Neural cell (in vitro differentiated cells): Measurements from ENCODE around the gene PSD2. TPM values are rescaled to one million over a fixed set of nuclear protein-coding genes. Genes with fewer than 3 reads are reported as not detected.

Experiments used
- H2AFZ ChIP-seq: fragments of 200-600, 300-800 bp; sonication (generic), shearing (Covaris generic); 2 replicates; pipeline ENCODE4 v1.6.0; 2014; ENCODE audit warnings: low read depth, mild to moderate bottlenecking, antibody characterized with exemption, low read length, moderate library complexity
- H3F3A ChIP-seq: fragments of 200-600 bp; shearing (Covaris generic); 2 replicates; pipeline ENCODE4 v1.6.1; 2016; ENCODE audit warnings: mild to moderate bottlenecking, moderate library complexity, mixed read lengths, antibody characterized with exemption, low read length; ENCODE audit not compliant: insufficient read depth, poor library complexity, severe bottlenecking
- H3K27ac ChIP-seq: fragments of 200-600, 300-800 bp; sonication (generic), shearing (Covaris generic); 2 replicates; pipeline ENCODE4 v1.5.1; 2014; ENCODE audit warnings: mild to moderate bottlenecking, low read length, moderate library complexity
- H3K27me3 ChIP-seq: fragments of 300-800, 200-600 bp; sonication (generic), shearing (Covaris generic); 2 replicates; pipeline ENCODE4 v1.6.0; 2014; ENCODE audit warnings: mild to moderate bottlenecking, low read depth, low read length, moderate library complexity; ENCODE audit not compliant: insufficient read depth
- H3K36me3 ChIP-seq: fragments of 300-800, 200-600 bp; sonication (generic), shearing (Covaris generic); 2 replicates; pipeline ENCODE4 v1.5.1; 2014; ENCODE audit warnings: mild to moderate bottlenecking, antibody characterized with exemption, low read length, moderate library complexity; ENCODE audit not compliant: insufficient read depth
- H3K4me2 ChIP-seq: fragments of 300-800, 200-600 bp; sonication (generic), shearing (Covaris generic); 2 replicates; pipeline ENCODE4 v1.6.0; 2014; ENCODE audit warnings: mild to moderate bottlenecking, low read length
- H3K4me3 ChIP-seq: fragments of 300-800, 200-600 bp; sonication (generic), shearing (Covaris generic); 2 replicates; pipeline ENCODE4 v1.5.1; 2014; ENCODE audit warnings: mild to moderate bottlenecking, low read length, moderate library complexity
- H3K79me2 ChIP-seq: fragments of 200-600 bp; shearing (Covaris generic); replicated peaks from 2 replicates; pipeline ENCODE4 v1.6.0; 2014; ENCODE audit warnings: mild to moderate bottlenecking, low read length, moderate library complexity; ENCODE audit not compliant: insufficient read depth
- H3K9ac ChIP-seq: fragments of 300-800, 200-600 bp; sonication (generic), shearing (Covaris generic); 2 replicates; pipeline ENCODE4 v1.6.1; 2016; ENCODE audit warnings: mild to moderate bottlenecking, low read length, mixed read lengths
- H3K9me2 ChIP-seq: fragments of 200-600 bp; shearing (Covaris generic); 2 replicates; pipeline ENCODE4 v1.6.1; 2016; ENCODE audit warnings: mild to moderate bottlenecking, low read length, mixed read lengths; ENCODE audit not compliant: insufficient read depth
- H3K9me3 ChIP-seq: fragments of 200-600, 300-800 bp; sonication (generic), shearing (Covaris generic); 2 replicates; pipeline ENCODE4 v1.6.1; 2016; ENCODE audit warnings: mild to moderate bottlenecking, mixed run types, low read length, moderate library complexity, mixed read lengths
- H4K20me1 ChIP-seq: fragments of 200-600 bp; shearing (Covaris generic); 2 replicates; pipeline ENCODE4 v1.6.1; 2016; ENCODE audit warnings: mild to moderate bottlenecking, mixed run types; ENCODE audit not compliant: insufficient read depth
- CTCF ChIP-seq: fragments of 450-650 bp; IDR thresholded peaks from 2 replicates; pipeline ENCODE4 v1.5.1; 2014; ENCODE audit warnings: antibody characterized with exemption, mild to moderate bottlenecking, moderate library complexity; ENCODE audit not compliant: poor library complexity, severe bottlenecking
- EP300 ChIP-seq: fragments of 450-650 bp; conservative IDR thresholded peaks from 2 replicates; pipeline ENCODE4 v1.6.1; 2014; ENCODE audit warnings: antibody characterized with exemption, mild to moderate bottlenecking, moderate library complexity; ENCODE audit not compliant: poor library complexity, severe bottlenecking
- EZH2 ChIP-seq: fragments of 200-600, 300-800 bp; shearing (Covaris generic), sonication (generic); IDR thresholded peaks from 2 replicates; pipeline ENCODE4 v1.6.1; 2014; ENCODE audit warnings: antibody characterized with exemption, low read length, borderline replicate concordance, mild to moderate bottlenecking; ENCODE audit not compliant: insufficient read depth, poor library complexity, severe bottlenecking
- MXI1 ChIP-seq: fragments of 450-650 bp; conservative IDR thresholded peaks from 2 replicates; pipeline ENCODE4 v1.6.1; 2014; ENCODE audit warnings: antibody characterized with exemption, mild to moderate bottlenecking; ENCODE audit not compliant: poor library complexity, severe bottlenecking
- RAD21 ChIP-seq: fragments of 450-650 bp; conservative IDR thresholded peaks from 2 replicates; pipeline ENCODE4 v1.6.1; 2014; ENCODE audit warnings: antibody characterized with exemption, mild to moderate bottlenecking, moderate library complexity
- SMC3 ChIP-seq: fragments of 450-650 bp; conservative IDR thresholded peaks from 2 replicates; pipeline ENCODE4 v1.6.1; 2014; ENCODE audit warnings: antibody characterized with exemption, mild to moderate bottlenecking, moderate library complexity; ENCODE audit not compliant: poor library complexity
- TAF1 ChIP-seq: IDR thresholded peaks from 2 replicates; pipeline ENCODE4 v1.6.1; 2012; ENCODE audit warnings: low read depth
- polyA plus RNA-seq: library from polyadenylated mRNA; depleted of rRNA; stranded (reverse); fragments of >200 nt; gene quantifications from 2 replicates; pipeline ENCODE4 v1.2.3, GENCODE V29; 2014
- TF ChIP-seq, protein P1 (sequence below): IDR thresholded peaks from 2 replicates; pipeline ENCODE4 v1.6.1; 2012; ENCODE audit warnings: borderline replicate concordance

PSD2 gene
- polyA plus RNA-seq, 1 donor from 2014 or later, result 33.4 TPM

DNA sequence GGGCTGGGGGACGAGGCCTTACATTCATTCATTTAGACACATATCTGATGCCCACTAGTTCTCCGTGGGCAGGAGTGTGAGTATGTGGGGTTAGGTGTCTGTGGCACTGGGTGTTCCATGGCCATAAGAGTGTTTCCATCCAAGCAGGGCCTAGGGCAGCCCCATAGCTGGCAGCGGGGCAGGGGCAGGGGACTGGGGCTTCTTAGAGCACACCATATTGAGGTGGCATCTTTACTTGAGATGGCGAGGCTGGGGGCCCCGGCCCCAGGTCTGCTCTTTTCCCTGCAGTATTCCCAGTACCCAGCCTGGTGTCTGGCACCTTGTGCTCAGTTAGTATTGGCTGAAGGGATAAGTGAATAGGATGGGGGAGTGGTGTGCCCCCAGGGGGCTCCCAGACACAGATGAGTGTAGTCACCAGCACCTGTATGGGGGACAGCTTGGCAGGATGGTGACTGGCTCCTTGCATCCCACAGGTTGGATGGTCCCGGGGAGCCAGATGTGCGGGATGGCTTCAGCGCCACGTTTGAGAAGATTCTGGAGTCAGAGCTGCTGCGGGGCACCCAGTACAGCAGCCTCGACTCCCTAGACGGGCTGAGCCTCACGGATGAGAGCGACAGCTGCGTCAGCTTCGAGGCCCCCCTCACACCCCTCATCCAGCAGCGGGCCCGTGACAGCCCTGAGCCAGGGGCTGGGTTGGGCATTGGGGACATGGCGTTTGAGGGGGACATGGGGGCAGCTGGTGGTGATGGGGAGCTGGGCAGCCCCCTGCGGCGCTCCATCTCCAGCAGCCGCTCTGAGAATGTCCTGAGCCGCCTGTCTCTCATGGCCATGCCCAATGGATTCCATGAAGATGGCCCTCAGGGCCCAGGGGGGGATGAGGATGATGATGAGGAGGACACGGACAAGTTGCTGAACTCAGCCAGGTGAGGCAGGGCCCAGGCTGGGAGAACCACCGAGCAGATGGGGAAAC lies 17.5 kb downstream of the PSD2 start:
- no peaks in the 10 kb centered on the region for H3K9me3 ChIP-seq

GRCh38 chr5:139814191-139814601 lies 18.6 kb downstream of the PSD2 start:
- no peaks in the 10 kb centered on the region for H4K20me1 ChIP-seq
- no peaks in the 10 kb centered on the region for H3F3A ChIP-seq
- H3K4me3 ChIP-seq, result no peak overlapping the region
- TF ChIP-seq SMC3 (no peak), TAF1 (no peak), EP300 (no peak), MXI1 (no peak), RAD21 (no peak), EZH2 (no peak), CTCF (no peak)
- TF ChIP-seq, protein P1, sequence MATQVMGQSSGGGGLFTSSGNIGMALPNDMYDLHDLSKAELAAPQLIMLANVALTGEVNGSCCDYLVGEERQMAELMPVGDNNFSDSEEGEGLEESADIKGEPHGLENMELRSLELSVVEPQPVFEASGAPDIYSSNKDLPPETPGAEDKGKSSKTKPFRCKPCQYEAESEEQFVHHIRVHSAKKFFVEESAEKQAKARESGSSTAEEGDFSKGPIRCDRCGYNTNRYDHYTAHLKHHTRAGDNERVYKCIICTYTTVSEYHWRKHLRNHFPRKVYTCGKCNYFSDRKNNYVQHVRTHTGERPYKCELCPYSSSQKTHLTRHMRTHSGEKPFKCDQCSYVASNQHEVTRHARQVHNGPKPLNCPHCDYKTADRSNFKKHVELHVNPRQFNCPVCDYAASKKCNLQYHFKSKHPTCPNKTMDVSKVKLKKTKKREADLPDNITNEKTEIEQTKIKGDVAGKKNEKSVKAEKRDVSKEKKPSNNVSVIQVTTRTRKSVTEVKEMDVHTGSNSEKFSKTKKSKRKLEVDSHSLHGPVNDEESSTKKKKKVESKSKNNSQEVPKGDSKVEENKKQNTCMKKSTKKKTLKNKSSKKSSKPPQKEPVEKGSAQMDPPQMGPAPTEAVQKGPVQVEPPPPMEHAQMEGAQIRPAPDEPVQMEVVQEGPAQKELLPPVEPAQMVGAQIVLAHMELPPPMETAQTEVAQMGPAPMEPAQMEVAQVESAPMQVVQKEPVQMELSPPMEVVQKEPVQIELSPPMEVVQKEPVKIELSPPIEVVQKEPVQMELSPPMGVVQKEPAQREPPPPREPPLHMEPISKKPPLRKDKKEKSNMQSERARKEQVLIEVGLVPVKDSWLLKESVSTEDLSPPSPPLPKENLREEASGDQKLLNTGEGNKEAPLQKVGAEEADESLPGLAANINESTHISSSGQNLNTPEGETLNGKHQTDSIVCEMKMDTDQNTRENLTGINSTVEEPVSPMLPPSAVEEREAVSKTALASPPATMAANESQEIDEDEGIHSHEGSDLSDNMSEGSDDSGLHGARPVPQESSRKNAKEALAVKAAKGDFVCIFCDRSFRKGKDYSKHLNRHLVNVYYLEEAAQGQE, result no peak
- no peak overlapping the region for H3K27ac ChIP-seq
- H3K9ac ChIP-seq, result no peak overlapping the region
- no peaks in the 10 kb centered on the region for H3K9me3 ChIP-seq
- H3K4me2 ChIP-seq, result no peak overlapping the region
- H3K36me3 ChIP-seq, result peaks cover 12% of the 10 kb centered on the region
- no peaks in the 10 kb centered on the region for H3K27me3 ChIP-seq
- no peak overlapping the region for H2AFZ ChIP-seq
- no peaks in the 10 kb centered on the region for H3K9me2 ChIP-seq
- no peaks in the 10 kb centered on the region for H3K79me2 ChIP-seq

More for the DNA sequence above, 17.5 kb downstream of the PSD2 start:
- Histone ChIP-seq H2AFZ (no peak overlapping the region), H3K9ac (no peak overlapping the region), H3F3A (no peaks in the 10 kb centered on the region), H3K4me2 (no peak overlapping the region), H3K79me2 (no peaks in the 10 kb centered on the region), H3K4me3 (no peak overlapping the region), H3K27ac (no peak overlapping the region), H4K20me1 (peaks cover 2% of the 10 kb centered on the region), H3K36me3 (peaks cover 10% of the 10 kb centered on the region), H3K27me3 (no peaks in the 10 kb centered on the region), H3K9me2 (no peaks in the 10 kb centered on the region)
- TF ChIP-seq EZH2, result no peak
